Activated CD8-positive, alpha-beta T cell treated with anti-CD3 and anti-CD28 coated beads for 36 hours (primary cell): ENCODE results near the gene CTDSPL2. TPM values are rescaled to one million over a fixed set of nuclear protein-coding genes. Genes with fewer than 3 reads are reported as not detected.
"Not testable (repeated sequence)": the region's sequence is repeated elsewhere in the genome, so short reads cannot be mapped to it uniquely, and the experiment has no call there.

Source experiments
- ATAC-seq: fragments of 200-7000 bp; cut with Tn5 transposase; one replicate; pipeline ENCODE4 v1.10.0; 2021; ENCODE audit warnings: mild to moderate bottlenecking, moderate library complexity
- CTCF ChIA-PET: fragments of 350-600 bp; sonication (Branson Sonifier 250); formaldehyde crosslinking; loops from one replicate; lab custom pipeline; 2021; ENCODE audit warnings: antibody characterized with exemption; lab: Charles Lee
- POLR2A ChIA-PET: fragments of 350-600 bp; sonication (Branson Sonifier 250); formaldehyde crosslinking; loops from one replicate; lab custom pipeline; 2021; ENCODE audit warnings: antibody characterized with exemption; lab: Charles Lee
- DNase-seq: peaks from one replicate; pipeline ENCODE4 v3.0.0-alpha.2; 2020
- H3K27ac Mint-ChIP-seq: one replicate; pipeline ENCODE4 v1.8.0; 2021; ENCODE audit warnings: mild to moderate bottlenecking, mixed read lengths
- H3K27me3 Mint-ChIP-seq: one replicate; pipeline ENCODE4 v1.8.0; 2021; ENCODE audit warnings: mixed read lengths
- H3K36me3 Mint-ChIP-seq: one replicate; pipeline ENCODE4 v1.8.0; 2021; ENCODE audit warnings: low read depth, mixed read lengths
- H3K4me1 Mint-ChIP-seq: one replicate; pipeline ENCODE4 v1.8.0; 2021; ENCODE audit warnings: low read depth, mixed read lengths
- H3K4me3 Mint-ChIP-seq: one replicate; pipeline ENCODE4 v1.8.0; 2021; ENCODE audit warnings: mild to moderate bottlenecking, moderate library complexity, mixed read lengths
- H3K9me3 Mint-ChIP-seq: one replicate; pipeline ENCODE4 v1.8.0; 2021; ENCODE audit warnings: mixed read lengths
- CTCF ChIP-seq: fragments of 200-600 bp; IDR thresholded peaks from one replicate; pipeline ENCODE4 v1.8.0; 2022; ENCODE audit warnings: antibody characterized with exemption, mild to moderate bottlenecking
- intact Hi-C: fragments of 100-400 bp; cut with micrococcal nuclease; formaldehyde crosslinking; loops from one replicate; pipeline ENCODE4 v1.10.0; 2022
- total RNA-seq, 2 experiments: library from RNA; stranded (reverse); gene quantifications; one replicate each; pipeline ENCODE4 v1.2.3, GENCODE V29; 2021

Gene CTDSPL2
- total RNA-seq, 2 experiments from 2014 or later, result 74.3 to 75.1 TPM

- ChIA-PET CTCF (no interaction called here), POLR2A (interaction anchor here (1.2 kb wide), 2 partner anchors 9 to 114 kb away, joined by 3 to 4 read pairs; no protein-coding TSS in a partner anchor)
- no peak overlapping the region for H3K4me3 Mint-ChIP-seq
- no peaks in the 10 kb centered on the region for H3K9me3 Mint-ChIP-seq
- no peak for DNase-seq
- no peak for ATAC-seq
- TF ChIP-seq CTCF, result no peak
- no peaks in the 10 kb centered on the region for H3K27me3 Mint-ChIP-seq
- intact Hi-C loops, result loop anchor here (10.0 kb wide), 1 partner anchor 225 kb away; no protein-coding TSS in a partner anchor
- H3K4me1 Mint-ChIP-seq, result peaks cover 10% of the 10 kb centered on the region
- peak overlapping the region; percentile 21 for H3K27ac Mint-ChIP-seq
- peaks cover 7% of the 10 kb centered on the region for H3K36me3 Mint-ChIP-seq
Measured at GRCh38 chr15:44529864-44530604, 102.6 kb downstream of the CTDSPL2 start.

DNA sequence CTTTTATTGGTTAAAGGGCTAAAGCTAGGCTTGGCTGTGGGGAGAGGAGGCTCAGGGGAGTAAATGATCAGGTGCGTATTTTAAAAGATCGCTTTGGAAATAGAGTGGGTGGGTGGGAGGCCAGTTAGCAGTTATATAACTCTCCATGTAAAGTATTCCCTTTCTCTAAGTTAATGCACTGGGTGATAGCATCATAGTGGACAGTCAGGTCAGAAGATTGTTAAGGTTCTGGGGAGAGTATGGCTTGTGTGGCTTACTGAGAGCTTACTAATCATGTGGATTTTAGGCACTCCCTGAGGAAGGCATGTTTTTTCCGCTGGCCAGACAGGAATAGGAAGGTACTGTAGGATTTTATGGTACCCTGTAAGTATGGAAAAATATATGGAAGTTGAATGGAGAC is 103.2 kb downstream of the CTDSPL2 start:
- Mint-ChIP-seq H3K36me3 (peaks cover 9% of the 10 kb centered on the region), H3K4me1 (peaks cover 14% of the 10 kb centered on the region), H3K27me3 (no peaks in the 10 kb centered on the region), H3K27ac (peak overlapping the region; percentile 21), H3K4me3 (no peak overlapping the region), H3K9me3 (no peaks in the 10 kb centered on the region)
- TF ChIP-seq CTCF, result no peak
- ATAC-seq, result no peak
- ChIA-PET CTCF (no interaction called here), POLR2A (interaction anchor here (0.8 to 1.2 kb wide), 2 partner anchors 9 to 115 kb away, joined by 3 read pairs; no protein-coding TSS in a partner anchor)
- DNase-seq, result no peak
- intact Hi-C loops, result loop anchor here (10.0 kb wide), 1 partner anchor 226 kb away; no protein-coding TSS in a partner anchor

DNA sequence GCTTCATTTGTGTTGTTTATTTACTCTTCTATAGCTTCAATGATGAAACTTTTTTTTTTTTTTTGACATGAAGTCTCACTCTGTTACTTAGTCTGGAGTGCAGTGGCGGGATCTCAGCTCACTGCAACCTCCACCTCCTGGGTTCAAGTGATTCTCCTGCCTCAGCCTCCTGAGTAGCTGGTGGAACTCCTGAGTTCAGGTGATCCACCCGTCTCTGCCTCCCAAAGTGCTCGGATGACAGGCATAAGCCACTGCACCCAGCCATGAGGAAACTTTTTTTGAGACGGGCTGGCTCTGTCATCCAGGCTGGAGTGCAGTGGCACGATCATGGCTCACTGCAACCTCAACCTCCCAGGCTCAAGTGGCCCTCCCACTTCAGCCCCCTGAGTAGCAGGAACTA is 104.8 kb downstream of the CTDSPL2 start:
- intact Hi-C loops, result loop anchor here (10.0 kb wide), 1 partner anchor 227 kb away; no protein-coding TSS in a partner anchor
- DNase-seq, H3K9me3 Mint-ChIP-seq, H3K27me3 Mint-ChIP-seq, H3K4me3 Mint-ChIP-seq, ATAC-seq, H3K27ac Mint-ChIP-seq: not testable (repeated sequence)
- ChIA-PET CTCF (interaction anchor here (0.6 to 2.2 kb wide), 8 partner anchors 10 to 325 kb away, joined by 3 to 8 read pairs (median 4); no protein-coding TSS in a partner anchor), POLR2A (interaction anchor here (0.6 to 2.4 kb wide), 3 partner anchors 10 to 30 kb away, joined by 3 to 12 read pairs (median 4); no protein-coding TSS in a partner anchor)
- Mint-ChIP-seq H3K36me3 (peaks cover 14% of the 10 kb centered on the region), H3K4me1 (peaks cover 18% of the 10 kb centered on the region)

- CTCF ChIA-PET, result interaction anchor here (1.0 to 2.2 kb wide), 7 partner anchors 10 to 325 kb away, joined by 3 to 8 read pairs (median 4); no protein-coding TSS in a partner anchor
Measured at GRCh38 chr15:44532689-44533088, 105.3 kb downstream of the CTDSPL2 start.

More at GRCh38 chr15:44532689-44533088, 105.3 kb downstream of the CTDSPL2 start:
- POLR2A ChIA-PET, result interaction anchor here (0.6 to 2.4 kb wide), 4 partner anchors 10 to 30 kb away, joined by 3 to 12 read pairs (median 4); no protein-coding TSS in a partner anchor
- Mint-ChIP-seq H3K9me3 (no peaks in the 10 kb centered on the region), H3K36me3 (peaks cover 15% of the 10 kb centered on the region), H3K27ac (peak overlapping the region; percentile 38), H3K4me3 (no peak overlapping the region), H3K4me1 (peaks cover 18% of the 10 kb centered on the region), H3K27me3 (no peaks in the 10 kb centered on the region)
- DNase-seq, result no peak
- intact Hi-C loops, result loop anchor here (10.0 kb wide), 1 partner anchor 228 kb away; no protein-coding TSS in a partner anchor
- TF ChIP-seq CTCF, result peak; percentile 48
- no peak for ATAC-seq
